HG03175 (cell line): ENCODE data around the gene PLCH2.

ENCODE experiments used
- ATAC-seq: cut with Tn5 transposase; IDR thresholded peaks from one replicate; pipeline ENCODE4 v1.9.1; 2021; ENCODE audit warnings: mild to moderate bottlenecking, moderate library complexity; ENCODE audit not compliant: unreplicated experiment

PLCH2 gene

GRCh38 chr1:2512862-2513421 lies 36.9 kb downstream of the PLCH2 start:
- no peak for ATAC-seq

DNA sequence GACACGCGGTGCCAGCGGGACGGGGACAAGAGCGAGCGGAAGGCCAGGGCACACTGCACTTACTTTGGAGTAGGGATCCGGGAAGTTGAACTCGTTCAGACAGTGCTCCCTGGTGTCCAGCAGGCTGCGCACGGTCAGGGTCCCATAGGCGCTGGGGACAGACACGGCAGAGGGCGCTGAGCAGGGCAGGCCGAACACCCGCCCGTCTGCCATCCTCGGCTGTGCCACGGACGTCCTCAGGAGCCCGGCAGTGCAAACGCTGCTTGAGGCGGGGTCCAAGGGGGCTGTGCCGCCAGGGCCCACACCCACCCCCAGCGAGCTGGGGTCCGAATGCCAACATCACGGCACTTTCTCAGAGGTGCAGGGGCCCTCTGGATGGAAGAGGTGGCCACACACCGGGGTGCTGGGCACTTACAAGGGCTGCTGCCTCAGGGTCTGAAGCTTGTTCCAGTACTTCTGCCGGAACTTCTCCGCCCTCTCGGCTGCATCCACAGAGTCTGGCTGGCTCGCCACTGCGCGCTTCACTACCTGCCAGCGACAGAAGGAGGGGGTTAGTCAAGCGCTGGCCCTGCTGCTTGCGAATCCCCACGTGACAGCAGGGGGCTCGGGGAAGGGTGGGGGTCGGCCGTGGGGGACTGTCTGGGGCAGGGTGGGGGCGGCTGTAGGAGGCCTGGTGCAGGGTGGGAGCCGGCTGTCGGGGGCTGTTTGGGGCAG lies 38.0 kb downstream of the PLCH2 start:
- ATAC-seq: no peak

DNA sequence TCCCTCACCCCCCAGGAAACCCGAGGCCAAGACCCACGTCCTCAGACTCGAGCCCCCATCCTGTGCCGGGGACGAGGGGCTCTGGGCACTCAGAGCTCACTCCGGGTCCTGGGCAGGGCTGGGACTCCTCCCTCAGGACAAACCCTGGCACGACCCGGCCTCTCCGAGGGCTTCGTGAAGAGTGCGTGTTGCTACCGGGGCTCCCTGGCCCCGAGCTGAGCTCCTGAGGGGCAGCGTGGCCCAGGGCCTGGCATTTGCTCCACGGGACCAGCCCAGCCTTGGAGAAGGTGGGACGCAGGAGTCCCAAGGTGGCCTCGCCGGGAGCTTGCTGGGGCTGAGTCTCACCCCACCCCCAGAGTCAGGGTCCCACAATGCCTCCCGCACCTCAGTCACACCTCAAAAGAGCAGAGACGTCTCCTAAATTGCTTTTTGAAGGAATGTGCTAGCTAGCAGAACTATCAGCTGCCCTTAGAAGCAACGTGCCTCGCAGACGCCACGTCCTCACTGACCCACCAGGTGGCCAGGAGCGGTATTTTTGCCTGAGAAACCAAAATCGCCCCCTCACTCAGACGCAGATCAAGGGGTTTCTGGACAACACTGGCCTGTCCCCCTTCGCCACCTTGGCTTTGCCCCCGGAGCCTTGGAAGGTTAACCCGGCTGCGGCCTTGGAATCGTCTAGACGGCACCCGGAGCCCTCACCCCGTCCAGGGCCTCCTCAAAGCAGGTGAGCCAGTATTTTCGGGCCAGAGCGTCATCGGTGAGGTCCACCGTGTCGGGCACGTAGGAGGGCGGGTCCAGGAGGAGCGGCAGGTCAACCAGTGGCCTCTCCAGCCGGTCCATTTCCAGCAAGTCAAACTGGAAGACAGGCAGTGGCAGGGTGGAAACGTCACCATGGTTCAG lies 39.0 kb downstream of the PLCH2 start:
- no peak for ATAC-seq

DNA sequence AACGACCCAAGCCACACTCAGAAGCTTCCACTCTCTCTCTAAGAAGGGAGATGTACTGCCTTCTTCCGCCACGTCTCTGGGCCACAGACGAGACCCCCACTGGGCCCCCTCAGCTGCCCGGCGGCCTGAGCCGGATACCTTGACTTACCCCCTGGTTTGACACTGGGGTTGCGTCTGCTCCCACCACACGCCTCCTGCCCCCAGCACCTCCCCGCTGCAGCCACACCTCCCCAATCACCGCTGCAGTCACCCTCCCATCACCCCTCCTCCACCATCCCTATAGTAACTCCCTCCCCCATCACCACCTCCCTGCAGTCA lies 39.6 kb downstream of the PLCH2 start:
- ATAC-seq: no peak

DNA sequence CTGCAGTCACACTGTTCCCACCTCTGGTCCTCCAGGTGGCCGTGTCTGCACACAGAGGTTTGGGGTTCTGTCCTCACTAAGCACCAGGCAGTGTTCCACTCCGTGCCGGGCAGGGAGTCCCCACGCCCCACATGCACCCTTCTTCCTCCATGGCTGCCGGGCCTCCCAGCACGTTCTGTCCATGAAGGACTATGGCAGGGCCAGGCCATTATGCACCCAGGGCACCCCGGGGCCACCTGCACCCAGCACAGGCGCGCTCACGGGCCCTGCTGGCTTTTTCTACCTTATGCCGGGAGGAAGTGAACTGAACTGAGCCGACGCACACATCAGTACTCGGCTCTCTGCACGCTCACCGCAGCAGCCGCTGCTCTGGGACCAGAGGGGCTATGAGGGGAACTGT lies 40.0 kb downstream of the PLCH2 start:
- no peak for ATAC-seq

DNA sequence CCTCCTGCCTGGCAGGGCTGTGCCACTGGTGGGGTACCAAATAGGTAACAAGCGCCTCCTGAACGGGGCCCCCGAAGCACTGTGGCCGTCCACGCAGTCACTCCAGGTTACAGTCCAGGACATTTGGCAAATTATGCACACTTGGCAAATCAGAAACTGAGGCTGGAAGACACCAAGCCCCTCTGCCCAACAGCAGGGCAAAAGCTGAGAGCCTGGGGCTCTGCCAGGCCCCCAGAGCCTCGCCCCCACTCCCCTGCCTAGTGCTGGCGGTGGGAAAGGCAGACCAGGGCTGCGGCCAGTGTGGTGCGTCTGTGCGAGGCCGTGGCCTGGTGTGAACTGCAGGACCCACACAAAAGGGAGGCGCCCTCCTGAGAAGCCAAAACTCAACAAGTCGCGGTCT lies 40.9 kb downstream of the PLCH2 start:
- no peak for ATAC-seq

GRCh38 chr1:2517966-2518365 lies 41.9 kb downstream of the PLCH2 start:
- no peak for ATAC-seq

GRCh38 chr1:2518528-2518927 lies 42.4 kb downstream of the PLCH2 start:
- no peak for ATAC-seq

- no peak for ATAC-seq
Measured at GRCh38 chr1:2519029-2519685, 43.1 kb downstream of the PLCH2 start.

DNA sequence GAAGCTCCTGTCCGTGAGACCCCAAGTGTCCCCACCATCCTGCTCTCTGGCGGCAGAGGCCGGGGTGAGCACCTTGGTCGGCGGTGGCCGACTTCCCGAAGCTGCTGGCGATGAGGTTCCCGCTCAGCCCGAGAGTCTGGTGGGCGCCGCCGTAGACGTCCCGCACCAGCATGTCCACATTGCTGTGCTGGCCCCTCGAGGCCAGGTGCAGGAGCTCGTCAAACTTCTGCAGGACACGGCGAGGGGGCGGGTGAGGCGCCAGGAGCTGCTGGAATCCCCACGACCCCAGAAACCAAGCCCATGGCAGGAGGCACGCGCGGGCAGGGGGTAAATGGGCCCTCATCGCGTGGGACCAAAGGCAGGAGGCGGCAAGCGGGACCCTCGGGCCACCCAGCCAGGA lies 43.6 kb downstream of the PLCH2 start:
- no peak for ATAC-seq

GRCh38 chr1:2520206-2520605 lies 44.1 kb downstream of the PLCH2 start:
- ATAC-seq: no peak

DNA sequence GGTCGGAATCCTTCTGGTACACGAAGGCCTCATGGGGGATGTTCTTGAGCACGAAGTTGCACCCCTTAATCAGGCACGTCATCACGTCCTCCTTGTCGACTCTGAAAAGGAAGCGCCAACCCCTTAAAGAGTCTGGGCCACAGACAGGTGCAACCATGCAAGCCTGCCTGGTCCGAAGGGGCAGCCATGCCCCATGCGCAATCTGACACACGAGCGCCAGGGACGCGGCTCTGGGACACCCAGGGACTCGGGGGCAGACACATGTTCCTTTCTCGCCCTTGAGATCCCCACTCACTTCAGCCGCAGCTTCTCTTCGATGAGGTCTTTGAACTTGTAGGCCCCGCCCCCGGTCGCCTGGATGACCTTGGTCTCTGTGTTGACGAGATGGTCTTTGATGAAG lies 44.7 kb downstream of the PLCH2 start:
- ATAC-seq: no peak

DNA sequence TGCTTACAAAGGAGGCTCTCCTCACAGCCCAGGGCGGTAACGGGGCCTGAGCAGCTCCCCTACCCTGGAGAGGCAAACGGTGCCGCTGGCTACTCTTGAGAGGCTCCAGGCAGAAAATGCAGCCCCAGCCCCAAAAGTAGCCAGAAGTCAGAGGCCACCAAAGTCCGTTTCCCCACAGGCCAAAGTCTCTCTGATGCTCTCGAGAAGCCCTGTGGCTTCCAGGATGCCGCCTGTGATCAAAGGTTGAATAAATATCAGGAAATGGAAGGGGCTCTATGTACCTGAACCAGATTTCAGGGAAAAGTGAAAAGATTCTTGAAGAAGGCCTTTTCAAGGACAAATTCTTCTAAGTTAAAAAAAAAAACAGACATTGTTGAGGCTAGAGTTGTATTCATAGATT lies 46.1 kb downstream of the PLCH2 start:
- no peak for ATAC-seq

- ATAC-seq: no peak
Measured at GRCh38 chr1:2523191-2523890, 47.3 kb downstream of the PLCH2 start.

GRCh38 chr1:2523891-2524609 lies 48.0 kb downstream of the PLCH2 start:
- no peak for ATAC-seq

- ATAC-seq: no peak
Measured at GRCh38 chr1:2525572-2525919, 49.5 kb downstream of the PLCH2 start.

DNA sequence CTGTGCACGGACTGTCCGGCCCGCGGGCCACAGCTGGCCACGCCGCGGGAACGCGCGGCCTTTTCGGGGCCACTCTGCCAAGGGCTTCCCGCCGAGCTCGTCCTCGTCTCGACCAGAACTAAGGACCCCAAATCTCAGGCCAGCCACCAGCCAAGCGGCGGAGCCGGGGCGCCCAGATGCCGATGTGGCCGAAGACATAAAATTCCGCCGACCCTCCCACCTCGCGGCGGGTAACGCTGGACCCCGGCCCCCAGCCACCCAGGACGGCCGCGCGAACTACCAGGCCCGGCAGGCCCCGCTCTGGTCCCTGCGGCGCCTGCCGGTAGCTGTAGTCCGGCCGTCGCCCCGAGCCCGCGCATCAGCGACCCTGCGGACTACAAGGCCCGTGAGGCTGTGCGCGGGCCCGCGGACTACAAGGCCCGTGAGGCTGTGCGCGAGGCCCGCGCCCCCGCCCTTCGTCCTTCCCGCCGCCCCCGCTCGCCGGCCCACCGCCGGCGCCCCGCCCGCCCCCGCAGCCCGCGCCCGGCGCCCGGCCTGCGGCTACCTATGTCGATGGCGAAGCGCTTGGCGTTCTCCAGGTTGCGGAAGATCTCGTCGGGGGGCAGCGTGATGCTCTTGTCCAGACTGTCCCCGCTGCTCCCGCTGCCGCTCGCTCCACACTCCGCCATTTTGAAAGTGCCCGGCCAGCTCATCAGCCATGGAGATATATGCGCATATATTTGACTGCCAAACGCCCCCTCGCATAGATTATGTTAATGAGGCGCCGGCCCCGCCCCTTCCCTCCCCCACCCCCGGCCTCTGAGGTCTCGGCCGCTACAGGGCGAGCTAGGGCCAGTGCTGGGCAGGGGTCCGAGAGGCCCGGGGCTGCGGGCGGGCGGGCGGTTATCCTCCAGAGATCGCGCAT lies 50.1 kb downstream of the PLCH2 start, which contains the start of gene PANK4:
PANK4 (minus strand) TSS at position 677 of the 904 bp plus-strand sequence; CDS start at position 668, 9 bp downstream.
- peak; percentile 89 for ATAC-seq

DNA sequence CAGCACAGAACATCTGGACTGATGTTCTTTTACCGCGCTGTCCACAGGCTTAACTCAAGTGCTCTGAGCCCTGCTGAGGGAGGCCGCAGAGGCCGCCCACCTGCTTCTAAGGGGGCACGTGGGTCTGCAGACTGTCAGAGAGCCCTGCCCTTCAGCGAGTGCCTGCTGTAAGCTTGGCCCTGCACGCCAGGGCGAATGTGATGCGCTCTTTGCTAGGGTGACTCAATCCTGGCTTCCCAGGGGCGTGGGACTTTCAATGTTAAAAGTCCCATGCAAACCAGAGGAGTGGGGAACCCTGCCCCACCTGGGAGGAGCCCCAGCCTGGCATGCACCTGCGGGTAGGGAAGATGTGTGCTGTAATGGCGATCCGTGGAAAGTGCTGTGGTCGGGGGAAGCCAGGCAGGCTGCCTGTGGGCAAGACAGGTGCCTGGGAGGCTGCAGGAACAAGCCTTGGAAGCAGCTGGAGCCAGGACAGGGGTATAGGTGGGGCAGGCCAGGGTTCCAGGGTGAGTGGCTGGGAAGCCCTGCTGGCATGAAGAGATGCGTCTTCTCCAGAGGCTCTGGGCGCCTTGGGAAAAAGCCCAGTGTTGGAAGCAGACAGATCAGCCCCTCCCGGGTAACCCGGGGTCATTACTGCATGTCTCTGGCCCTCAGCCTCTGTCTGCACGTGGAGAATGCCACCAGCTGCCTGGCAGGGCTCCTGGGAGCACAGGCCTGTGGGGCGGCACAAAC lies 50.9 kb downstream of the PLCH2 start:
- ATAC-seq: peak; percentile 30

GRCh38 chr1:2527556-2527860 lies 51.4 kb downstream of the PLCH2 start:
- no peak for ATAC-seq
